Calu3 (cell line): ENCODE results near the gene GABPA. TPM values are rescaled to one million over a fixed set of nuclear protein-coding genes. Genes with fewer than 3 reads are reported as not detected.

Experiments
- BruUV-seq: library from RNA; stranded (reverse); fragments of 400-500 nt; replicated peaks from 2 replicates; lab custom pipeline; 2021; lab: Mats Ljungman, UMichigan
- CTCF ChIA-PET: fragments of 300-600 bp; sonication (Branson Sonifier 250); formaldehyde crosslinking; loops from one replicate; lab custom pipeline; 2022; ENCODE audit warnings: antibody characterized with exemption; lab: Charles Lee
- DNase-seq: peaks from one replicate; pipeline ENCODE4 v3.0.0; 2022
- H3K27ac Mint-ChIP-seq: one replicate; pipeline ENCODE4 v1.8.0; 2022; ENCODE audit warnings: mixed read lengths; ENCODE audit not compliant: unreplicated experiment
- H3K27me3 Mint-ChIP-seq: one replicate; pipeline ENCODE4 v1.8.0; 2022; ENCODE audit warnings: mixed read lengths; ENCODE audit not compliant: unreplicated experiment
- H3K36me3 Mint-ChIP-seq: one replicate; pipeline ENCODE4 v1.8.0; 2022; ENCODE audit warnings: mild to moderate bottlenecking, moderate library complexity, mixed read lengths; ENCODE audit not compliant: insufficient read depth, unreplicated experiment
- H3K4me1 Mint-ChIP-seq: one replicate; pipeline ENCODE4 v1.8.0; 2022; ENCODE audit warnings: mild to moderate bottlenecking, low read depth, mixed read lengths; ENCODE audit not compliant: unreplicated experiment
- H3K4me3 Mint-ChIP-seq: one replicate; pipeline ENCODE4 v1.8.0; 2022; ENCODE audit warnings: mild to moderate bottlenecking, low read depth, moderate library complexity, mixed read lengths; ENCODE audit not compliant: unreplicated experiment
- H3K9me3 Mint-ChIP-seq: one replicate; pipeline ENCODE4 v1.8.0; 2022; ENCODE audit warnings: low read depth, mixed read lengths; ENCODE audit not compliant: unreplicated experiment
- CTCF ChIP-seq: fragments of 200-600 bp; IDR thresholded peaks from one replicate; pipeline ENCODE4 v1.8.0; 2022; ENCODE audit warnings: antibody characterized with exemption; ENCODE audit not compliant: unreplicated experiment
- intact Hi-C: fragments of 100-400 bp; cut with micrococcal nuclease; formaldehyde crosslinking; loops from one replicate; pipeline ENCODE4 v1.10.0; 2022; ENCODE audit not compliant: unreplicated experiment
- total RNA-seq: library from RNA; stranded (reverse); gene quantifications from 2 replicates; pipeline ENCODE4 v1.2.3, GENCODE V29; 2022

GABPA gene
- total RNA-seq, 1 experiment from 2014 or later: 10.3 TPM

DNA sequence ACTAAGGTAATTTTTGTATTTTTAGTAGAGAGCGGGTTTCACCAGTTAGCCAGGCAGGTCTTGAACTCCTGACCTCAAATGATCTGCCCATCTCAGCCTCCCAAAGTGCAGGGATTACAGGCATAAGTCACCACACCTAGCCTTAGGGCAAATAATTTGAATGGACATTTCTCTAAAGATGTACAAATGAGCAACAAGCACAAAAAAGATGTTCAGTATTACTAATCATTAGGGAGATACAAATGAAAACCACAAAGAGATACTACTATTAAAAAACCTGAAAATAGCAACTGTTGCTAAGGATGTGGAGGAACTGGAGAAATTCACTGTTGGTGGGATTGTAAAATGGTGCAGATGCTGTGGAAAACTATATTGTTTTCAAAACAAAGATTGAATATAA is 79.1 kb downstream of the GABPA start:
- no peak for DNase-seq
- CTCF ChIA-PET: interaction anchor here (0.6 kb wide), 1 partner anchor 103 kb away, joined by 3 read pairs; no protein-coding TSS in a partner anchor
- Mint-ChIP-seq H3K9me3 (no peaks in the 10 kb centered on the region), H3K27me3 (no peaks in the 10 kb centered on the region), H3K4me1 (no peaks in the 10 kb centered on the region), H3K4me3 (no peak overlapping the region), H3K27ac (no peak overlapping the region), H3K36me3 (no peaks in the 10 kb centered on the region)
- no TSS peak for BruUV-seq
- TF ChIP-seq CTCF: no peak
- intact Hi-C loops: no loop called here

DNA sequence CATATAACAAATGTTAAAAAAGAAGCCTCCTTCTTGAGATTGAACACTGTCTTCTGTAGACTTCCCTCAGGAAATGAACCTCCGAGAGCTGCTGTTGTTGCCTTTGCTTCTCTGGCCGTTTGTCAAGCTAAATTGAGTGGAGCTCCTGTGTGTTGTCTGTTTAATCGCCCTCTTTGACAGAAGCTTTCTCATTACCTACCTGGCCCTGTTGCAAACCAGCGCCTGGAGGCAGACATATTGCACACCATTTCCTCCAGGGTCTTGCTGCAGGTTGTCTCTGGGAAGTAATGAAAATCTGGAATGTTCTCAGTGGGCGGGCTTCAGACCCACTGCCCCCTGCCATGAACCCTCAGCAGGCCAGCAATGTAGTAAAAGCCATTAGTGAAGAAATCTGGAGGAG is 83.3 kb downstream of the GABPA start:
- Mint-ChIP-seq H3K36me3 (no peaks in the 10 kb centered on the region), H3K27ac (no peak overlapping the region), H3K27me3 (no peaks in the 10 kb centered on the region), H3K4me3 (no peak overlapping the region), H3K9me3 (no peaks in the 10 kb centered on the region), H3K4me1 (no peaks in the 10 kb centered on the region)
- DNase-seq: no peak
- no TSS peak for BruUV-seq
- intact Hi-C loops: no loop called here
- CTCF ChIA-PET: no interaction called here
- no peak for TF ChIP-seq CTCF

GRCh38 chr21:25818551-25818950 is 83.8 kb downstream of the GABPA start:
- intact Hi-C loops: no loop called here

More at GRCh38 chr21:25818551-25818950, 83.8 kb downstream of the GABPA start:
- no peaks in the 10 kb centered on the region for H3K9me3 Mint-ChIP-seq
- CTCF ChIA-PET: no interaction called here
- no peak for TF ChIP-seq CTCF
- no peak overlapping the region for H3K27ac Mint-ChIP-seq
- H3K4me1 Mint-ChIP-seq: no peaks in the 10 kb centered on the region
- no peak overlapping the region for H3K4me3 Mint-ChIP-seq
- no peaks in the 10 kb centered on the region for H3K27me3 Mint-ChIP-seq
- no peak for DNase-seq
- H3K36me3 Mint-ChIP-seq: no peaks in the 10 kb centered on the region
- BruUV-seq: no TSS peak

Other genes starting within 250 kb of the GABPA start
- 20.0 and 20.6 TPM in 2 replicates for gene MRPL39, start 127.5 kb upstream of the GABPA start, total RNA-seq
- gene JAM2, start 95.7 kb upstream of the GABPA start, total RNA-seq: not detected in 2 replicates
- gene ATP5PF, start 68 bp upstream of the GABPA start, total RNA-seq: 91.0 and 95.2 TPM in 2 replicates